Colon (tissue), 2 donors: ENCODE measurements around the gene FBXO33.

Source experiments
- FAIRE-seq: peaks from 2 replicates; lab custom pipeline; 2012; peaks lifted over from hg19 to GRCh38; lab: Jason Lieb, UNC
- donor health status: control.
- donor health status: control.

Gene FBXO33, protein sequence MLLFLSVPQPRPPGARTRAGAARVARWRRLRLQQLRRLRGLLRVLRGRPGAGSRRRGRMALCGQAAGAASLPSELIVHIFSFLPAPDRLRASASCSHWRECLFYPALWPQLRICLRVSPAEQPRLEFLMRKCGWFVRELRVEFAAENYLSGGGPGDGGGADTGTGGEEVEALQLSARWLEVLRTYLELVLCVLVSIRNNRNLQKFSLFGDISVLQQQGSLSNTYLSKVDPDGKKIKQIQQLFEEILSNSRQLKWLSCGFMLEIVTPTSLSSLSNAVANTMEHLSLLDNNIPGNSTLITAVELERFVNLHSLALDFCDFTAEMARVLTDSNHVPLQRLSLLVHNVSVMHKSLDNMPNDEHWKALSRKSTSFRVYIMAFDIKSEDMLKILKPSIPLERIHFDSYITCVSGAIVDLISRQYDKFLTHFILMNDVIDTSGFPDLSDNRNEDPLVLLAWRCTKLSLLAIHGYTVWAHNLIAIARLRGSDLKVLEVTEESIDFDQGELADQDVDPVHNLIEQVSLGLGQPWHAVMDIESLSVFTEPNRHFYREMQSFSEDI

DNA sequence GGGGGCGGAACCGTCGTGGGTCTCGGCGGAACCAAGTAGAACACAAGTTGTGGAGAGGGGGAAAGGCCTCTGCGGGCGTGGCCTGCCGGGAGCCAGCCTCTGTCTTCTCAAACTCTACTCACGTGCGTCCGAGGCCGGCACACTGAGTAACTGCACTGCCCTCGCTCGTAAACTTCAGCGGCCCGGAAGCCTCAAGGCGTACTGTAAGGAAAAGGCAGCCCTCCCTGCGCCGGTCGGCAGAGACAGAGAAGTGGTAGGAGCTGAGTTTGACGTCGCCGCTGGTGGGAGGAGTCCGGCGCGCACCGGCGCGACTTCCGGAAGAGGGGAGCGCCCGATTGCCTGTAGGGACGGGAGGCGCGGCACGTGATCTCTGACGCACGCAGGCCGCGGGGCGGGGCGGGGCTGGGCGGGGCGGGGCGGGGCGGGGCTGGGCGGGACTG lies at the start of gene FBXO33:
Gene FBXO33, minus strand, starts transcription at position 255 of the 440 bp plus-strand sequence. CDS start 271 bp downstream, outside the sequence.
- FAIRE-seq, result no peak

GRCh38 chr14:39474416-39474911 lies 42.2 kb upstream of the FBXO33 start:
- no peak for FAIRE-seq

DNA sequence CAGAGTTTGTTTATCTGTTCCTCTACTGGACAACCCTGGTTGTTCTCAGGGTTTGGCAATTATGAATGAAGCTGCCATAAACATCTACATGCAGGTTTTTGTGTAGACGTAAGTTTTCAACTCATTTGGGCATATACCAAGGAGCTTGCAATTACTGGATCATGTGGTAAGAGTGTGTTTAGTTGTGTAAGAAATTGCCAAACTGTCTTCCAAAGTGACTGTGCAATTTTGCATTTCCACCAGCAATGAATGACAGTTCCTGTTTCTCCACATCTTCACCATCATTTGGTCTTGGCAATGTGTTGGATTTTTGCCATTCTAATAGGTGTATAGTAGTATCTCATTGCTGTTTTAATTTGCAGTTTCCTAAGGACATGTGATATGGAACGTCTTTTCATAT lies 39.8 kb upstream of the FBXO33 start:
- no peak for FAIRE-seq

- no peak for FAIRE-seq
Measured at GRCh38 chr14:39469094-39469710, 37.0 kb upstream of the FBXO33 start.

DNA sequence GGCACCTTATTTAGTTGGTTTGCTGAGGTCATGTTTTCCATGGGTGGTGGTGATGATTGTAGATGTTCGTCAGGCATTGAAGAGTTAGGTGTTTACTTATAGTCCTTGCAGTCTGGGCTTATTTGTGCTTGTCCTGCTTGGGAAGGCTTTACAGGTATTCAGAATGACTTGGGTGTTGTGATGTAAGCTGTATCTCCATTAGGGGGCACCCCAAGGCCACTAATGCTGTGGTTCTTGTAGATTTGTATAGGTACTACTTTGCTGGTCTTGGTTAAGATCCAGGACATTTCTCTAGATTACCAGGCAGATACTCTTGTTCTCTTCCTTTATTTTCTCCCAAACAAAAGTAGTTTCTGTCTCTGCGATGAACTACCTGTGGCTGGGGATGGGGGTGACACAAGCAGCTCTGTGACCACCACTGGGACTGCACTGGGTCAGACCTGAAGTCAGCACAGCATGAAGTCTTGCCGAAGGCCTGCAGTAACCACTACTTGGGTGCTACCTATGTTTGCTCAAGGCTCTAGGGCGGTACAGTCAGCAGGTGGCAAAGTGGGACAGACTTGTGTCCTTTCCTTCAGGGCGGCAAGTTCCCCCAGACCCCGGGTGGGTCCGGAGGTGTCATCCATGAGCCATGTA lies 35.8 kb upstream of the FBXO33 start:
- no peak for FAIRE-seq

GRCh38 chr14:39459795-39460478 lies 27.7 kb upstream of the FBXO33 start:
- FAIRE-seq, result no peak

DNA sequence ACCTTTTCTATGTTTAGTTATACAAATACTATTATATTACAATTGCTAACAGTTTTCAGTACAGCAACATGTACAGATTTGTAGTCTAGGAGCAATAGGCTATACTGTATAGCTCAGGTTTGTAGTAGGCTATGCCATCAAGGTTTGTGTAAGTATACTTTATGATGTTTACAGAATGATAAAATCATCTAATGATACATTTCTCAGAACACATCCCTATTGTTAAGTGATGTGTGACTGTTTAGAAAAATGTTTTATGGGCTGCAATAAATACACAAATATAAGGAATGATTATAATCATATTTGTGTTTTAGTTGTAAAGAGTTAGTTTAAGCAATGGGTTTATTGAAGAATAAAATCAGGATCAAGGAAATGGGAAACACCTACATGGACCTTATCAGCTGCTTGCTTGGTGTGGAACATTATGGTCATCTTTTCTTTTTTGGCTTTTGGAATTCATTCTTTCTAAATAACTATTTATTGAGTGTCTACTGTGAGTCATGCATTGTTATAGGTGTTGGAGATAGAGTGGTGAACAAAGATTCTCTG lies 24.5 kb upstream of the FBXO33 start:
- FAIRE-seq, result no peak

DNA sequence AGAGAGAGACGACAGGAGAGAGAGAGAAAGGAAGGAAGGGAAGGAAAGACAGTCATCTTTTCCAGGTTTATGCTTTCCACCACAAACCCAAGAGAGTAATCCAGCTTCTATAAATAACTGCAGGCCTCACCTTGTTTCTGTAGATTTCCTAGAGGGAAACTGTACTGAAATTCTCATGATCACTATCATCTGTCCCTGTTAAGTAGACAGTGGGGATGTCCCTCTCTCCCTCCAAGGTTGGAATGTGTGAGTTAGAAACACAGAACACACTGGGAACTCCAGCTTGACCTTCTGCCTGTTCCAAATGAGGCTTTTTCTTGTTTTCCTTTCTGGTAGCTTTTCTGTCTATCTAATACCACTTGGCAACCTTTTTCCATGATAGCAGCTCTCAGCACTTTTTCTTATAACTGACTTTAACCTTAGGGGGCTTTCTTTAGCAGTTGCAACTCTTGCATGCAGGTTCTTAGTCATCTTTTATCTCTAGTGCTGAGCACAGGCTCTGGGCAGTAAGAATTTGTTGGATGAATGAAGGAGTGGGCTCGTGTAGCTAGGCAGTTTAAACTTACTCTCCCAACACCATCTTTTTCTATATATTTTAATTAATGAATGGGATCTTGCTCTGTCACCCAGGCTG lies 22.8 kb upstream of the FBXO33 start:
- FAIRE-seq, result no peak

- FAIRE-seq, result no peak
Measured at GRCh38 chr14:39452680-39453079, 20.4 kb upstream of the FBXO33 start.

- FAIRE-seq, result no peak
Measured at GRCh38 chr14:39451811-39452210, 19.6 kb upstream of the FBXO33 start.

- FAIRE-seq, result no peak
Measured at GRCh38 chr14:39447175-39447661, 15.0 kb upstream of the FBXO33 start.

DNA sequence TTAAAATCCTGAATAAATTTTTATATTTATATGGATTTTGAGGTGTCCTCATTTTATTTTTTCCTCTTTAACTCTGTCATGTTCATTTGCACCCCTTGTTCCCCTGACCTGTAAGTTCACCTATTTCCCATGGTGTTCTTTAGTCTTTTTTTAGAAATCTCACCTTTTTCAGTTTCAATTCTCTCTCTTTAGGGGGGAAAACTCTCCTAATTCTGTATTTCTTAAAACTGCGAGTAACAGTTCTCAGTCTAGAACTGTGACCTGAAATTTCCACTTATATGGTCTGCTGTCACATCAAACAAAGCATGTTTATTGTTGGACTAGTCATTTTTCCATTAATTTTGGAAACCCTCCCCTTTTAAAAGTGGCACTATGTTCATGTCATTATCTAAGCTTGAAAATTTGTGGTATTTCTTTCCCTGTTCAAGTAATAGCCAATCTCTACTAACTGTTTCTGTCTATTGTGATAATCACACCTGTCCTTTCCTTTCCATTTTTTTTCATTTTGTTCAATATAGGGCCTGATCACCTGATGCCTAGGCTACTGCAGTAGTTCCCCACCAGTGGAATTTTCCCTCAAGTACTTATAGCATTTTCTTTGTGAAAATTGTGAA lies 14.0 kb upstream of the FBXO33 start:
- no peak for FAIRE-seq

GRCh38 chr14:39442293-39442692 lies 10.1 kb upstream of the FBXO33 start:
- no peak for FAIRE-seq

DNA sequence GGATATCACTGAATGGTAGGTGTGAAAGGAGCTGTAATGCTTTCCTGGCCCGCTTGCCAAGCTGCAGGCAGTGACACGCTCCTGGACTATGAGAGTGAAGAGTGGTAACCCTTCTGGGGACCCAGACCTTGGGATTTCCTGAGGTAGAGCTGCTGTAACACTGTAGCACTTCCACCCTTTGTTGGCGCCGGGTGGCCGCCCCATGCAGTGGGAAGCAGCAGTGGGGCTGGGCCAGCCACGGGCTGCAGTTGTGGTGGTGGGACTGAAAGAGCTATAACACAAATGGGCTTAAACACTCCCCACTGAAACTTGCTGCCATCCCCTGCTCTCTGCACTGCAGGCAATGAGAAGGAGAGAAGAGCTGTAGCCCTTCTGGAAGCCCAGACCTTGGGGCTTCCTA lies 9.6 kb upstream of the FBXO33 start:
- no peak for FAIRE-seq

GRCh38 chr14:39440975-39441374 lies 8.7 kb upstream of the FBXO33 start:
- FAIRE-seq, result no peak

- FAIRE-seq, result no peak
Measured at GRCh38 chr14:39435241-39435640, 3.0 kb upstream of the FBXO33 start.

DNA sequence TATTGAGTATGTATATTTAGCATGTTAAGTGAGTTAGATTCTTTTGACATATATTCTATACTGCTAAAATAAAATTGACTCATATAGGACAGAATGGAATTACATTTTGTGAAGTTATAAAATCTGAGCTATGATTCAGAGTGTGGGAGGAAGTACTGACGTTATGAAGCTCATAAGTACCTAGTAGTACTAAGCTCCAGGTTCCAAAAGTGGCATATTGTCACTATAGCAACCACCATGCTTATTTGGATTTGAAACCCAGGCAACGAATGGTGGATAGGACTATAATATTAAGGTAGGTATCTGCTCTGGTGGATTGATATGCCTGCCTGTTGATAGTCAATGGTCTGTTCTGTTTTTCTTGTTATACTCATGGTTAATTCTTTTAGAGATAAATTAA lies 2.2 kb upstream of the FBXO33 start:
- no peak for FAIRE-seq

- no peak for FAIRE-seq
Measured at GRCh38 chr14:39433452-39433813, 1.2 kb upstream of the FBXO33 start.

DNA sequence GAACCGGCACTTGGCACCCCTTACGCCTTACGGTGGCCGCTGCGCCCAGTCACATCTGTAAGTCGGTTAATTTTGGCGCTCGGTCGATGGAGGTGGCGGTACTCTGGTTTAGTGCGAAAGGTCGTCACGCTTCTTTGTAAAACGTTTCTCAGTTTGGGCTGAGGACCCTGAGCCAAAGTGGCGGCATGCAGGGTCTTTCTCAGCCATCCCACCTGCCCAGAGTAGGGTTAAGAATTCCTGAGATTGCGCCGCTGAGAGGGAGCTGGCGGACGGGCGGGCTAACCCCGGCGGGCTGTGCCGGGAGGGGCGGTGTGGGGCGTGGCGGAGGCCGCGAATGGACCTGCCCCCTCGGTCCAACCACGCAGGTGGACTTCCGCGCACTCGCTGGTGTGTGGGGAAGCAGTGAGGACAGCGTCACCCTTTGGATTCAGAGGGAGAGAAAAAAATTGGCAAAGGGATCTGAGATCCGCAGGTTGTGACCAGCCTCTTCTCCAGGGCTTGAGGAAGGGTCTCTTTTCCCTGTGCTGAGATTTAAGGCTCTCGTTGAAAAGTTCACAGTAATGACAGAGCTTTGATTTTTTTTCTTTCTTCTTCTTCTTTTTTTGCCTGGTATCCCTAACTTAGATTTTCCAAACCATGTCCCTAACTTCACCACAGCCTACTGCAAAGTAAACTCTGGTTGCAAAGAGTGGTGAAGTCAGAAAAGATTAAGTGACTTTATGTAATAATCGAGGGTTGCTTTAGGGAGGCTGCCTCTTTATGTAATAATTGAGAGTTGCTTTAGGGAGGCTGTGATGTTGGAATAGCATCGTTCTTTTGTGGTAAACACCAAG lies 602 bp upstream of the FBXO33 start:
- no peak for FAIRE-seq
